Coronary artery (tissue), 2 donors: ENCODE results near the gene JUNB.

Source experiments
- DNase-seq: peaks from one replicate; pipeline ENCODE4 v3.0.0-alpha.2; 2017; ENCODE audit warnings: low spot score
- H3K27ac ChIP-seq, 2 donors: fragments of 200-600 bp; sonication (generic); one replicate each; pipeline ENCODE4 v1.5.1; 2016 to 2019
- H3K4me3 ChIP-seq: fragments of 200-600 bp; sonication (generic); 2 replicates; pipeline ENCODE4 v1.5.1; 2016; ENCODE audit warnings: mild to moderate bottlenecking, moderate library complexity
- CTCF ChIP-seq: fragments of 200-600 bp; sonication (generic); IDR thresholded peaks from one replicate; pipeline ENCODE4 v1.5.1; 2019; ENCODE audit warnings: antibody characterized with exemption

Gene JUNB

GRCh38 chr19:12785431-12786031 is 5.8 kb upstream of the JUNB start:
- peak overlapping the region; percentile 97 to 99 for H3K27ac ChIP-seq
- peak overlapping the region; percentile 23 for H3K4me3 ChIP-seq
- no peak for TF ChIP-seq CTCF
- no peak for DNase-seq

GRCh38 chr19:12786141-12786870 is 5.0 kb upstream of the JUNB start:
- peak overlapping the region; percentile 28 for H3K4me3 ChIP-seq
- no peak for TF ChIP-seq CTCF
- peak overlapping the region; percentile 97 to 99 for H3K27ac ChIP-seq
- peak; percentile 89 for DNase-seq

GRCh38 chr19:12786952-12787351 is 4.3 kb upstream of the JUNB start:
- H3K27ac ChIP-seq, result peak overlapping the region; percentile 97 to 99
- H3K4me3 ChIP-seq, result no peak overlapping the region
- no peak for TF ChIP-seq CTCF
- no peak for DNase-seq

GRCh38 chr19:12787458-12787857 is 3.8 kb upstream of the JUNB start:
- H3K27ac ChIP-seq, result peak overlapping the region; percentile 97 to 99

GRCh38 chr19:12788042-12788681 is 3.1 kb upstream of the JUNB start:
- Histone ChIP-seq H3K4me3 (peak overlapping the region; percentile 97), H3K27ac (peak overlapping the region; percentile 97 to 99)
- no peak for DNase-seq
- TF ChIP-seq CTCF, result no peak

More at GRCh38 chr19:12787458-12787857, 3.8 kb upstream of the JUNB start:
- TF ChIP-seq CTCF, result no peak
- no peak overlapping the region for H3K4me3 ChIP-seq
- DNase-seq, result no peak

- TF ChIP-seq CTCF, result no peak
- Histone ChIP-seq H3K4me3 (peak overlapping the region; percentile 97), H3K27ac (peak overlapping the region; percentile 97 to 99)
- DNase-seq, result peak; percentile 90
These were observed 2.6 kb upstream of the JUNB start for GRCh38 chr19:12788682-12789097.
